Urothelium cell line (cell line): ENCODE data around the gene MMP24.

Experiments used
- DNase-seq: peaks from one replicate; pipeline ENCODE4 v3.0.0; 2011; ENCODE audit warnings: low spot score, mixed read lengths
- FAIRE-seq: peaks from 2 replicates; lab custom pipeline; 2011; peaks lifted over from hg19 to GRCh38; lab: Jason Lieb, UNC

The MMP24 gene

DNA sequence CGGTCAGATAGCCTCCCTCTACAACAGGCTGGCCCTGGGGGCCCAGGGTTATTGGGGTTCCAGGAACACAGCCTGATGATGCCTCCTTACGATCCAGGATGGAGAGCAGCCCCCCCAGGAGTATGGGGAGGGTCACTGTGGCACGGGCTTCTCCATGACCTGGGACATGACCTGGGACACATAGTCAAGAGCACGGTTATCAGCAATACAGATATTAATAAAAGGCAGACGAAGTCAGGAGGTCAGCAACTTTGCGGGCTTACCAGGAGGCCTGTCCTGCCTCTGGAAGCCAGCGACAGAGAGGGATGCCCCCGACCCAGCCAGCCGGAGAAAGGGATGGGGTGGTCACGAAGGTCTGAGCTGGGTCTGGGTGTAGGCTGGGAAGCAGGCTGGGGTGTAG is 50.6 kb downstream of the MMP24 start:
- no peak for FAIRE-seq
- no peak for DNase-seq

DNA sequence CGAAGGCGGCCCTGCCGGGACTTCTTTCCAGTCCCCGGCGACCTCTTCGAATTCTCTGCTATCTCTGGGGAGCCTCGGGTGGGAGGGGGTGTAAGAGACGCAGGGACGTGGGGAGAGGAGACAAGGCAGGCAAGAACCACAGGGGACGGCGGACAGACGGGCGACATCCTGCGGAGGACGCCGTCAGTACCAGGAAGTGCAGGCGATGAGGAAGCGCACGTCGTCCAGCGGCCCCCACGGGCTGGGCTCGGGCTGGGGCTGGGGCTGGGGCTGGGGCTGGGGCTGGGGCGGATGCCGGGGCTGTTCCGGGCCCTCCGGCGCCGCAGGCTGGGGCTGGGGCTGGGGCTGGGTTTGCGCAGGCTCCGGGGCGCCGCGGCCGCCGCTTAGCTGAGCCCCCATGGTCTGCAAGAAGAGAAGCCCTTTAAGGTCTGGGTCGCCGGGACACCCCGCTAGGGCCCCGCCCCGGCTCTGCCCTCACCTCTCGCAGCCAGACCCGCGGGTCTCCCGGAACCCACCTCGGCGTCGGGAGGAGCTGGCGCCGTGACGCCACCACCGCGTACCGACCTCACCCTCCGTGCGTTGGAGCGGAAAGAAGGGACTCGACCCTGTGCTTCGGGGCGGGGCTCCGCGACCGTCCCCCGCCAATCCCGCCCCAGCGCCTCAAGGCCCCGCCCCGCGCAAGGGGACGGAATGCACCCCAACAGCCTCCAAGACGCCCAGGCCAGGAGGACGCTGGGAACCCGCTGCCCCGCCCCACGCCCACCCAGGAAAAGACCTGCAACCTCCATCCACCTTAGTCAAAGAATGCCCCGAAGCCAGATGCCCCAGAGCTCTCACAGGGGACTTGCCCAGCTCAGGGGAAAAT is 51.3 kb downstream of the MMP24 start, which contains the start of gene MMP24OS:
TSS of gene MMP24OS (minus strand) at position 592 of the 865 bp plus-strand sequence. CDS start at position 399, 193 bp downstream.
- no peak for DNase-seq
- no peak for FAIRE-seq

DNA sequence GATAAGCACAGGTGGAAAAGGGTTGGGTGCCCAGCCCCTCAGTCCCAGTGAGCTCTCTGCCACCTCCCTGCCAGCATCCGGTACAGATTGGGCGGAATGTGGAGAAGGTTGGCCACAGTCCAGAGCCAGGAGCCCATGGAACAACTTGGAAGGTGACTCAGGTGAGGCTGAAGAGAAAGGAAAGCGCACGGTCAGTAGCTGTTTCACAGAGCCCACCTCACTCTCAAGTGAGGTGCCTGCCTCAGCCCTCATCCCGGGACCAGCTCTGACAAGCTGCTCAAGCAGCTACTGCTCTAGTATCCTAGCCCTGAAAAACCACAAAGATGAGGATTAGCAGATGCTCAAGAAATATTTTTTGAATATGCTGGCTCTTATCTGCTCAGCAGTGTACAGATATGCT is 52.5 kb downstream of the MMP24 start:
- FAIRE-seq, result no peak
- DNase-seq, result no peak

DNA sequence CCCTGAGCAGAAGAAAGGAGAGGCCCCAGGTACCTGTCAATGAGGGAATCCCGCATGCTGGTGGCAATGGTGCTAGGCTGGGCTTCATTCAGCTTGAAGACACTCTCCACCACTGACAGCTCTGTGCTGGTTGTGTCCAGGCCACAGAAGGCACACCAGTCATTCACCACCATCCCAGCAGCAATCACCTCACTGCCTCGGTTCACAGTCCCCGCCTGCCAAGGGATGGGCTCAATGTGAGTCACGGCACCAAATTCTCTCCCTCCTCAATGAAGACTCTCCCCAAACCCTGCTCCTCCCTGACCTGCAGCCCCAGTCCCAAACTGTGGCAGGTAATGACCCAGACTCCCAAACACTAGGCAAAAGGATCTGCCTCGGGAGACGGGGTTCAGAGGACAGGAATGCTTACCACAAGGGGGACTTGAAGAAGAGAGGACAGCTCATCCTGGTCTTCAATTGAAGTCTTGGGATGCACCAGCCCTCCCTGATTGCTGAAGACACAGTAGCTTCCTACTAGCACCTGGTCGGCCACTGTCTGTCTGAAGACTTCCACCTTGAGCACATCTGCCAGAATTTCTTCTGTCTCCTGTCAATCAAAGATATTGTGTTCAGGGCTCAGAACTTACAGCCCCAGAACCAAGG is 53.2 kb downstream of the MMP24 start:
- no peak for FAIRE-seq
- no peak for DNase-seq

DNA sequence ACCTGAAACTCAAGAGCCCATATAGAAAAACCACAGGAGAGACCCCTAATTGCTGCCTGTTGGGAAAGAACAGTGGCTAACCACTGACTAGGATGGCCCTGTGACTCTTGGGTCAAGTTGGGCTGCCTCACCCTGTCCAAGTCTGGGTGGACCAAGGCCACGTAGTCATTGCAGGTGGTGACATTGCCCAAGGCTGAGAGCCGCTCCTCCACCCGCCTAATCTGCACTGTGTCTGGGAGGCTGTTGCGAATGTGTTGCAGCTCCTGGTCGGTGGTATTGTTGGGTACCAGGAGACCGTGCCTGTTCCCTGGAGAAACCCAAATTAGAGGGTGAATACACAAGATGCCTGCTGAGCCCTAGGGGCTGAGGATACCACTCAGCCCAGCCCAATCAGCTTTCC is 54.0 kb downstream of the MMP24 start:
- DNase-seq (no peak), FAIRE-seq (no peak)

DNA sequence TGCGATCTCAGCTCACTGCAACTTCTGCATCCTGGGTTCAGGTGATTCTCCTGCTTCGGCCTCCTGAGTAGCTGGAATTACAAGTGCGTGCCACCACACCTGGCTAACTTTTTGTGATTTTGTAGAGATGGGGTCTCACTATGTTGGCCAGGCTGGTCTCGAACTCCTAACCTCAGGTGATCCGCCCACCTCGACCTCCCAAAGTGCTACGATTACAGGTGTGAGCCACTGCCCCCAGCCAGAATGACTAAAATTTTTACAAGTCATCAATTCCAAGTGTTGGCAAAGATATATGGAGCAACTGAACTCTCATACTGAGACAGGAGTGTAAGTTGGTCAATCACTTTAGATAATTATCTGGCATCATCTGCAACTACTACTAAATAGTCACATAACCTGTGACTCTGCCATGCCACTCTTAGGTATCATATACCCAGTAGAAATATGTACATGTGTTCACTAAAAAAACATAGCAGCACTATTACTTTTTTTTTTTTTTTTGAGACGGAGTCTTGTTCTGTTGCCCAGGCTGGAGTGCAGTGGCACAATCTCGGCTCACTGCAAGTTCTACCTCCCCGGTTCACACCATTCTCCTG is 55.1 kb downstream of the MMP24 start:
- DNase-seq (no peak), FAIRE-seq (no peak)

DNA sequence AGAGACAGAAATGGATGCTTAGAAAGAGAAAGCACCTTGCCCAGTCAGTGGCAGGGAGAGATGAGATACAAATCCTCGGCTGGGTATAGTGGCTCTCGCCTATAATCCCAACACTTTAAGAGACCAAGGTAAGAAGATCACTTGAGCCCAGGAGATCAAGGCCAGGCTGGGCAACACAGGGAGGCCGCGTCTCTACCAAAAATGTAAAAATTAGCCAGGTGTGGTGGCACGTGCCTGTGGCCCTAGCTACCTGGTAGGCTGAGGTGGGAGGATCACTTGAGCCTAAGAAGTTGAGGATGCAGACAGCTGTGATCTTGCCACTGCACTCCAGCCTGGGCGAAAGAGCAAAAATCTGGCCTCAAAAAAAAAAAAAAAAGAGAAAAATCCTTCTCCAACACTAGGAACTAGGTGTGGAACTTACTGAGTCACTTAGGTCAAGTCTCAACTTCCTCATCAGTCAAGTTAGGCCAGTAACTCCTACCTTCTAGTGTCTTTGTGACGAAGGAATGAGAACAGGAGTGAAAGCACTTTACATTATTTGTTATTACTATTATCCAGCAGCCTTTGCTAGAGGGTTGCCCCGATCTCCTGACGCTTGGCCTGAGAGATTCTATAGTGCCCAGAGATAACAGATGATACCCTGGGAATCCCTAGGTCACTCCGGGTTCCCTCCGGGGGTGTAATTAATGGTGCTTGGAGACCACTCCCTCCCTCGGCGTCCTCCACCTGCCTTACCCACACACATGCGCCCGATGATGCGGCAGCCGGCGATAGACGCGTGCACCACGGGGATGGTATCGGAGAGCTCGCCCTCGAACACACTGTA is 57.2 kb downstream of the MMP24 start:
- FAIRE-seq (no peak), DNase-seq (no peak)

DNA sequence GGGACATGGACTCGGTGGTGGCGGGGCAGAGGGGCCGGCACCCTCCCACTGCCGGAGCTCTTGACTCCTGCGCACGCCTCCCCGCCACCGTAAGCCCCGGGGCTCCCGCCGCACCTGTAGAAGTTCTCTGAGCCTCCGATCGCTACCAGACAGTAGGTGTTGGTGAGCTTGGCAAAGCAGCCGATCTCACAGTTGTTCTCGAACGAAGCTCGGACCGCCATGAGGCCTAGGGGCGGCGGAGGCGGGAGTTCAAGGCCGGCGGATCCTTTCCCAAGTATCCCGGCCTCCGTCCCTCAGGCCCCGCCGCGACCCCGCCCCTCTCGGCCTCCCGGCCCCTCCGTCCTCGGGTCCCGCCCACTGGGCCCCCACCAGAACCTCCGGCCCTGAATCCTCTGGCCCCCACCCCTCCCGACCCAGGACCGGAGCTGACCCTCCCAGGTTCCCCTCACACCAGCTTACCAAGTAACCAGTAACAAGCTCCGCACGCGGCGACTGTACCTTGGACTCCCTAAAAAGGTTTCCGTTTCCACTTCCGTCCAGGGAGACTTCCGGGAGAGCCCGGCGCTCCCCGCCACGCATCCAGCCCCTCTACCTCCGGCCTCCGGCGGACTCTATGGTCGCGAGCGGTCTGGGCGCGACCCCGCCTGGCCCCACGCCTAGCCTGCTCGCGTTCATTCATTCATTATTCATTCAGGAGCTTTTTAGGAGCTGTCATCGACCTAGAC is 57.9 kb downstream of the MMP24 start, which contains the start of gene EIF6:
TSS of gene EIF6 (minus strand) at position 506 of the 725 bp plus-strand sequence. CDS start at position 221, 285 bp downstream.
- DNase-seq (peak; percentile 94), FAIRE-seq (no peak)

DNA sequence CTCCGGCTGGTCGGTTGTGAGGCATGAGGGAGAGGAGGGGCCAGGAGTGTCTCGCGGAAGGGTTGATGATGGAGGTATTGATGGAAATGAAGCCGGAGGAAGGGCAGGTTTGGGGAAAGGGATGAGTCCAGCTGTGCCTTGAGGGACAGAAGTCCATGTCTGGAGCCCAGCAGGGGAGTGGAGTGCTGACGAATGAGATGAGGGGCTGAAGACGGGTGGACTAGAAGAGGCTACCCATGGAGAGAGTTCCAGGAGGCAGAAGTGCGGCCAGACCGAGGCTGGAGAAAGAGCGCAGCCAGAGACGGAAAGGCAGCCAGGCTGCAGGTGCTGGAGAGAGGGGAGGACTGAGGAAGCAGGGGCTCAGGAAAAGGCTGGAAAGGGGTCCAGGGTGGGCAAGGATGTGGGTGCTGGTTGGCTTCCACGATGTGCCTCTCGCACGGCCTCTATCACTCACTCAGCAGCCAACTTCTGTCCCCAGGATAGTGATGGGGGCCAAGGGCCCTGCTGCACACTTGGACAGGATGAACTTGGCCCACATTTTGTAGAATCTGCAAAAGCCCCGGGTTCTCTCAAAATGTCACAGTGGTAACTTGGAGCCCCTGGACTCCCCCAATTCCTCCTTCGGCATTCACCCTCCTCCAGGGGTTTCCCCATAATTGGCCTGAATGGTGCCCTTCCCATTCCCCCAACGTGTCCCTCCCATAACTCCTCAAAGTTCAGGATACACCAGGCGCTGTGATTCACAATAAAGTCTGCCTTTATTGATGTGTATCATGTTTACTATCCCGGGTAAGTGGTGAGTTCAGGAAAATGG is 58.7 kb downstream of the MMP24 start:
- no peak for FAIRE-seq
- no peak for DNase-seq

DNA sequence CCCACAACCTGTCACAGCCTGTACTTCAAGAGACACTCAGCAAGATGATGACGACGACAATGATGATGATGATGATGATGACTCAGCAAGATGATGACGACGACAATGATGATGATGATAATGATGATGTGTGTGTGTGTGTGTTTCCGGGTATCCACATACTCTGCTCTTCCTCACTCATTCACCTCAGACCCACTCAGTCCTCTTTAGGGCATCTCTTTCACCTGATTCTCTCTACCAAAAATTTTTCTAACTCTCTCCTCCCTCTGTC is 59.3 kb downstream of the MMP24 start:
- FAIRE-seq (peak; percentile 23), DNase-seq (no peak)

DNA sequence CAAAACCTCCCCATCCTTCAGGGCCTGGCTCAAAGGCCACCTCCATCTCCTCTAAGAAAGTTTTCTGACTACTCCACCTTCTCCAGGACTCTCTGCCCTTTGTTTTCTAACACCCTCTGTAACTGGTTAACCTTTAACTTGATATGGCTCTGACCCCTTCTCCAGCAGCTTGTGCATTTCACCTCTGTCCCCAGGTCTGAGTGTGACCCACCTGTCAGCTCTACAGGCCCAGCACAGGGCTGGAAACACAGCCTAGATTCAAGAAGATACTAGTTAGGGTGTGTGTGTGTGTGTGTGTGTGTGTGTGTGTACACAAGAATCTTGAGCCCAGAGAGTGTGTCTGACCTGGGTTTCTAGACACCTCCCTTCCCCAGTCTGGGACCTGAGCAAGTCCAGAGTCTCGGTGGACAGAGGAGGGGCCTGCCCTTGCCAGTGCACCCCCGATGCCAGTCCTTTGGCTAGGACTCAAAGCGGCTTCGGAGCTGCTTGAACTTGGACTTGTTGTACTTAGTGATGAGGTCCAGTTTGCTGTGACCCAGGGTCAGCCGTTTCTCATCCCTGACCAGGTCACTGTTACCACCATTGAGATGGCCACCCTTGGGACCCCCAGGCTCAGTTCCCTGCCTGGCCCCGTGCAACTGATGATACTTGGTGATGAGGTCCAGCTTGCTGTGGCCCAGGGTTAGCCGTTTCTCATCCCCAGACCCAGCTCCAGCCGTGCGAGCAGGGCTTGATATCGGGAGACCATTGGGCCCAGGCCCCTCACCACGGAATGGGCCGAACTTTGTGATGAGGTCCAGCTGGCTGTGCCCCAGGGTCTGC is 59.8 kb downstream of the MMP24 start:
- DNase-seq (no peak), FAIRE-seq (no peak)

DNA sequence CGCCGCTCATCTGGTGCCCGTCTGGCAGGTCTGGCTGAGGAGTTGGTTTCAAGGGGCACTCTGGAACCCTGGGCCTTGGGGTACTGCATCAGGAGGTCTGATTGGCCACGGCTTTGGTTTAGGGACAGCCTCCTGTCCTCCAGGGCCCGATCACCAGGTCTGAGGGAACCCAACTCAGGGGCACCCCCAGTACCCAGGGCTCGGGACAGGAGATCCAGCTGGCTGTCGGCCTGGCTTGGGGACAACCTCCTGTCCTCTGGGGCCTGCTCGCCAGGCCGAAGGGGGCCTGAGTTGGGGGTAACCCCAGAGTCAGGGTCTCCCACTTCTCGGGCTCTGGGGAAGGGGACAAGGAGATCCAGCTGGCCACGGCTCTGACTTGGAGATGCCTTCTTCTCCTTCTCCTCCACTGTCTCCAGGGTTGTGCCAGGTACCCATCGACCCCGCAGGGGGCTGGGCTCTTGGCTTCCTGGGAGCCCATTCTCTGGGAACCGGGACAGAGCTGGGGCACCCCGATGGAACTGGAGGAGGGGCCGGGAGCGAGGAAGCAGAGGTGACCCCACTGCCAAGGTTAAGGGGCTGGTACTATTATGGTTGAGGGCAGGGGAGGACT is 60.5 kb downstream of the MMP24 start:
- DNase-seq, result no peak
- no peak for FAIRE-seq

DNA sequence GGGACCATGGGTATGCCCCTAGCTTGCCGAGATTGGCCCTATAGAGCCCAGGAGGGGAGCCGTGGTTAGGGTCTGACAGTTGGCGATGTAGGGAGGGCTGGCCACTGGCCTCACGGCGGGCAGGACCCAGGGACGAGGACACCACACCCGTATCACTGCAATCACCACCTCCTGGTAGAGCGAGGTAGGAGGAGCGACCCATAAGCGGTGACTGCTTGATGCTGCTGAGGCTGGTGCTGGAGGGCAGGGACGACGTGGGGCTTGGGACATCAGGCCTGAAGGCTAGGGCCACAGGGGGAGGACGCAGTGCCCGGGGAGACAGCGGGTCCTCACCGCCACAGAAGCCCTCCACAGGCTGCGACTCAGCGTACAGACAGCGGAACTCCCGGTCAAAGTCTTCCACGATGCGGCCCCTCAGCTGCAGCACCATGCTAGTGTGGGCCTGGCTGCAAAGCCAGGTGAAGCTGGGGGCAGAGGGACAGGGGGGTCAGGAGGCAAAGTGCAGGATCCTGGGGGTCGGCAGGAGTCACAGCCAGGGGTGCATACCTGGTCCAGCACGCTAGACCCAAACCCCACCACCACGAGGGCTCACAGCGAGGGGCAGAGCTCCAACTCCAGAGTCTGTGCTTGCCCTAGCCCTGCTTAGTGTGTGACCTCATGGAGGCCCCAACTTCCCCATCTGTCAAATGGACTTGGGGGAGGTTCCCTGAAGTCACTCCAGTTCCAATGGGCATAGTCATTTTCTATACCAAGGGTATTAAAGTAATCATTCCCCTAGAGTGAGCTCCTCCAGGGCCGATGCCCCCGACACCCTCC is 61.2 kb downstream of the MMP24 start:
- FAIRE-seq, result no peak
- no peak for DNase-seq

DNA sequence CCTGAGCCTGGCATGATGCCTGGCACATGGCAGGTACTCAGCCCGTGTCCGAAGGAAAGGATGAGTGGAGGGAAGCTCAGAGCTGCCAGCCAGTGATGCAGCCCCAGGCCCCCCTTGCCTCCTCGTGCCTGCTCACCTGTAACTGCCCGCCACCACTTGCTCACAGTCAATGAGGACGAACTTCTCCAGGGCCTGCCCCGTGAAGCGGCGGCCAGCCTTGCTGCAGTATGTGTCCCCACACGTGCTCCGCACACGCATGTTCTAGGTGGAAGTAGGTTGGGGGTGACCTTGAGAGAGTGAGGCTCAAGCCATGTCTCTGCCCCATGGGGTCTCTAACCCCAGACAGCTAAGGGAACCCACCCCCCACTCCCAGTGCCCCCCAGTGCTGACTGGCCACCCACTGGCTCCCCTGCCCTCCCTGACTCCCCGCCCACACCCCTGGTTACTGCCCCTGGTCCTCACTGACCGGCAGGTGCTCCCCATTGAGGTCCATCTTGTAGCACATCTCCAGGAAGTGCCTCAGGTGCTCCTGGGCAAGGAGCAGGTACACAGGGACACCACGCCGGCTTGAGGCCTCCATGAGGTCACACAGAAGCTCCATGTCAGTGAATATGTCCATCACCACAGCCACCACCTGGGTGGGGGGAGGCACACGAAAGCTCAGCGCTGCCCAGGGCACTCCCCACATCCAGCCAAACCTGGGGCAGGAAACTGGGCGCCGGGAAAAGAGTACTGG is 62.0 kb downstream of the MMP24 start:
- FAIRE-seq, result no peak
- DNase-seq, result no peak

DNA sequence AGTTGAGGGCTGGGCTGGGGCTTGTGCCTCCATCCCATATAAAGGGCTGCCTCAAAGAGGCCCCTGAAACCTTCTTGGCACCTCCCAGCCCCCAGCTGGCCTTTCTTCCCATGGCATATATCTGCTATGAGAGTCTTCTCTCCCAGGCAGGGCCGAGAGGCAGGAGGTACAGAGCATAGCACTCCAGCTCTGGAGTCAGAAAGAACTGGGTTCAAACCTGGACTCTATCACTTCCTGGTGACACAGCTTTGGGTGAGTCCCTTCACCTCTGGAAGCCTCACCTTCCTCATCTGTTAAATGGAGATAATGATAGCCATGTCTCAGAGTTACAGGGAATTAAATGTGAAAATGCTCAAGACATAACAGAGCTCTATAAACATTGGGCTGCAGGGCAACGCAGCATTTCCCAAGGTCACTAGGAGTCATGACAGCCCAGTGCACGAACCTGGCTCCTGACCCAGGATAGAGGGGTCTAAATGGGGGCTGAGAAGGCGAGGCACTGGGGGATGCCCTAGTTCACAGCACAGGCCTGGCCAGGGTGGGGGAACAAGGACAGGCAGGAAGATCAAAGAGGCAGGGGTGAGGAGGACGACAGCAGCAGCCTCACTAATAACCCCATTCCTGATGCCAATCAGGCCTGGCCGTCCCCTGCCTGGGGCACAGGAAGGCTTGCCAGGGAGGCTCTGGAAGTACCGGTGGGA is 63.8 kb downstream of the MMP24 start:
- DNase-seq (no peak), FAIRE-seq (no peak)

DNA sequence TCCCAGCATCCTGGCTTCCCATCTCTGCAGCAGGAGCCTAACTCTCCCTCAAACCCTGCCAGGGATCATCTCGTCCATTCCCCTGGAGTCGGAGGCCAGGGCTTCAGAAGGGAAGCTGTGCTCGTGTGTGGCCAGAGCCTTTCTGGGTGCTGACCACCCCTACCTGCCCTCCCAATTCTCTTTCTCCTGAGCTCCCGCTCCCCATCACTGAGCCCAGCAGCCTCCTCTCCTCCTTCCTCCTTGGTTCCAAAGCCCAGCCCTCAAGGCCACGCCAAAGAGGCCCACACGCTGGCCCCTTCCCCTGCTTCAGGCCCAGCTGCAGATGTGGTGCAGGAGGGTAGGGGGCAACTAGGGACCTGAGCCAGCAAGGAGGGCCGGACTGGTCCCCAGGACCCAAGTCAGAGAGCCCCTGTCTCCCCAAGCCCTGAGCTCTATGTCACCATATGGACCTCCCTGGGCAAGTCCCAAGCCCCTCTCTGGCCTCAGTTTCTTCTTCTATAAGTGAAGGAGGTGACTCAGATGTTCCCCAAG is 64.5 kb downstream of the MMP24 start:
- no peak for DNase-seq
- no peak for FAIRE-seq
